ENCODE results near the gene SMYD3. TPM values are rescaled to one million over a fixed set of nuclear protein-coding genes. Genes with fewer than 3 reads are reported as not detected.

SMYD3 gene
- total RNA-seq, 2 donors from 2014 or later = 13.5 to 20.8 TPM

GRCh38 chr1:245807954-245808719 lies 698.9 kb downstream of the SMYD3 start:
- Histone ChIP-seq H3K4me3 (no peak overlapping the region), H3K4me1 (peaks cover 5% of the 10 kb centered on the region), H3K27ac (no peak overlapping the region), H3K36me3 (replicated peaks in 1 of 2; ENCODE audit: insufficient read depth in 1 of 2, low read depth in 2 of 2) (no peaks in the 10 kb centered on the region), H3K27me3 (no peaks in the 10 kb centered on the region), H3K9me3 (no peaks in the 10 kb centered on the region)
- DNase-seq (no peak), ATAC-seq (no peak)
- WGBS, 2 donors = 64 to 72% methylated on average over 7 of the region's 7 CpGs
- TF ChIP-seq POLR2A (IDR thresholded peaks at IDR 0.05) = no peak
- TF ChIP-seq CTCF (IDR thresholded peaks at IDR 0.05) = no peak
- intact Hi-C loops (cut with DNase I) = no loop called here

- no peak overlapping the region for H3K4me3 ChIP-seq
- DNase-seq (peak in 1 of 4 donors; percentile 10), ATAC-seq (no peak)
- no peaks in the 10 kb centered on the region for H3K27me3 ChIP-seq
- 59 to 78% methylated on average over 10 of the region's 10 CpGs for WGBS, 2 donors
- H3K9me3 ChIP-seq = no peaks in the 10 kb centered on the region
- intact Hi-C loops (cut with DNase I) = no loop called here
- no peak for TF ChIP-seq POLR2A (IDR thresholded peaks at IDR 0.05)
- TF ChIP-seq CTCF (IDR thresholded peaks at IDR 0.05) = no peak
- H3K27ac ChIP-seq = no peak overlapping the region
- no peaks in the 10 kb centered on the region for H3K36me3 ChIP-seq (replicated peaks in 1 of 2; ENCODE audit: insufficient read depth in 1 of 2, low read depth in 2 of 2)
- peaks cover 5% of the 10 kb centered on the region for H3K4me1 ChIP-seq
Observed at GRCh38 chr1:245807306-245807705, 699.8 kb downstream of the SMYD3 start.

- TF ChIP-seq CTCF (IDR thresholded peaks at IDR 0.05) (no peak), POLR2A (IDR thresholded peaks at IDR 0.05) (no peak)
- ATAC-seq (no peak), DNase-seq (no peak)
- Histone ChIP-seq H3K4me1 (no peaks in the 10 kb centered on the region), H3K9me3 (no peaks in the 10 kb centered on the region), H3K27ac (no peak overlapping the region), H3K27me3 (no peaks in the 10 kb centered on the region), H3K36me3 (replicated peaks in 1 of 2; ENCODE audit: insufficient read depth in 1 of 2, low read depth in 2 of 2) (no peaks in the 10 kb centered on the region), H3K4me3 (no peak overlapping the region)
- WGBS, 2 donors = 0 to 29% methylated on average over 1 of the region's 1 CpG
- intact Hi-C loops (cut with DNase I) = no loop called here
Observed at GRCh38 chr1:245805532-245805931, 701.5 kb downstream of the SMYD3 start.

GRCh38 chr1:245804696-245805095 lies 702.4 kb downstream of the SMYD3 start:
- H3K9me3 ChIP-seq = no peaks in the 10 kb centered on the region
- WGBS, 2 donors = 79 to 82% methylated on average over 4 of the region's 4 CpGs
- H3K4me1 ChIP-seq = no peaks in the 10 kb centered on the region
- no peak for TF ChIP-seq CTCF (IDR thresholded peaks at IDR 0.05)
- TF ChIP-seq POLR2A (IDR thresholded peaks at IDR 0.05) = no peak
- intact Hi-C loops (cut with DNase I) = no loop called here
- no peak overlapping the region for H3K4me3 ChIP-seq
- no peak overlapping the region for H3K27ac ChIP-seq
- DNase-seq (no peak), ATAC-seq (no peak)
- no peaks in the 10 kb centered on the region for H3K36me3 ChIP-seq (replicated peaks in 1 of 2; ENCODE audit: insufficient read depth in 1 of 2, low read depth in 2 of 2)
- no peaks in the 10 kb centered on the region for H3K27me3 ChIP-seq

- H3K4me3 ChIP-seq = no peak overlapping the region
- TF ChIP-seq POLR2A (IDR thresholded peaks at IDR 0.05) (no peak), CTCF (IDR thresholded peaks at IDR 0.05) (no peak)
- no peak overlapping the region for H3K27ac ChIP-seq
- H3K36me3 ChIP-seq (replicated peaks in 1 of 2; ENCODE audit: insufficient read depth in 1 of 2, low read depth in 2 of 2) = no peaks in the 10 kb centered on the region
- 93 to 95% methylated on average over 5 of the region's 5 CpGs for WGBS, 2 donors
- no peaks in the 10 kb centered on the region for H3K9me3 ChIP-seq
- intact Hi-C loops (cut with DNase I) = no loop called here
- no peak for ATAC-seq
- no peaks in the 10 kb centered on the region for H3K27me3 ChIP-seq
- no peak for DNase-seq
- H3K4me1 ChIP-seq = no peaks in the 10 kb centered on the region
Observed at GRCh38 chr1:245803666-245804037, 703.4 kb downstream of the SMYD3 start.
